GM19455 (cell line): ENCODE data around the gene ZC2HC1C.

Experiments
- ATAC-seq: cut with Tn5 transposase; IDR thresholded peaks from one replicate; pipeline ENCODE4 v1.9.1; 2021; ENCODE audit not compliant: unreplicated experiment

ZC2HC1C gene, protein sequence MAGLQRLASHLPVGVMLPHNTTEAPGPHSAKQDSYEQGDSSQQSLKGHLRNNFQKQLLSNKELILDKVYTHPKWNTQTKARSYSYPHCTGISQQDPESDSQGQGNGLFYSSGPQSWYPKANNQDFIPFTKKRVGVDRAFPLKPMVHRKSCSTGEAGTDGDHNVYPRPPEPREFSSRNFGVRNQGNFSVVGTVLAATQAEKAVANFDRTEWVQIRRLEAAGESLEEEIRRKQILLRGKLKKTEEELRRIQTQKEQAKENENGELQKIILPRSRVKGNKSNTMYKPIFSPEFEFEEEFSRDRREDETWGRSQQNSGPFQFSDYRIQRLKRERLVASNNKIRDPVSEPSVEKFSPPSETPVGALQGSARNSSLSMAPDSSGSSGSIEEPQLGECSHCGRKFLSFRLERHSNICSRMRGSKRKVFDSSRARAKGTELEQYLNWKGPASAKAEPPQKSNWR

DNA sequence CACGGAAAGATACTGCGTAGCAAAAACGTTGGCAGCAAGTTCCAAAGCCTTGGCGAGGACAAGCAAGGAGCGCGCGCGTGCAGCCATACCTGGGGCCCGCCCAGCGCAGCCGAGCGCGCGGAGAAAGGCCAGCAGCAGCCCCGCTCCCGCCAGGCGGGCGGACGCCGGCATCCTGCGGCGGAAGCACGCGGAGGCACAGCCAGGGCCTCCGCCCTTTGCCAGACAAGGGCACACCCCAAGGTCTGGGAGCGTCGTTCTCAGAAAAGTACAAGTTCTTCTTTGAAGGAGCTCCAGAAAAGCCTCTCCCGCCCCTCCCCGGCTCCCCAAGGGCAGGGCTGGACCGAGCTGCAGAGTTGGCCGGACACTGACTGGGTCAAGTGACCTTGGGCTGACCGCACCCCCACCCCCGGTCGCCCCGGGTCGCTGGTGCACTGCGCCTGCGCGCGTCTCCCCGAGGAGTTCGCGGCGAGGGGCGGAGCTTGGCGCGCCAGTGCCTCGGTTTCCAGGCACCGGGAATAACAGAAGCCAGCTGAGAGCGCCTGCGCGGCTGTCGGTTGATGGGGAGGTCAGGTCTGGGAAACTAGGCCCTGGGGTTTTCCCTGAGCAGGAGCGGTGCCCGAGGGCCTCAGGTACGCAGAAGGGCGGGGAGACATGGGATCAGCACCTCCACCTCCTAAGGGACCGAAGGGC, at the start of gene ZC2HC1C:
TSS of gene ZC2HC1C (plus strand) at position 521 of the 690 bp plus-strand sequence. CDS start 933 bp downstream, outside the sequence.
- ATAC-seq = peak; percentile 89

DNA sequence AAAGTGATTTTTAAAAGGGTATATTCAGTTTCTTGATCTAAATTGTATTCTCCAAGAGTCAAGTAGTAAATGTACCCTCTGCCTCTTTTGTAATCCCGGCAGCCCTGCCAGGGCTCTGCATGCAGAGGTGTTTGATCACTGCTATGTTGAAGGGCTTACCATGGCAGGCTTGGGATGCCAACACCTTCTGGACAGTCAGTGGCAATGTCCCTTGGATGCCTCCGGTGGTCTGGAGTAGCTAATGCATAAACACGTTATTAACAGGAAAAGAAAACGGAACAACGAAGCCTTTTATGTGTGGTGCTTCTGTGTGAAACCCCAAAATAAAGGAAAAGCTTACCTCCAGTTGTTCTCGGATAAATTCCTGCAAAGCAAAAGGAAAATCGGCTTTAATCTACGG, 46.8 kb upstream of the ZC2HC1C start:
- no peak for ATAC-seq

DNA sequence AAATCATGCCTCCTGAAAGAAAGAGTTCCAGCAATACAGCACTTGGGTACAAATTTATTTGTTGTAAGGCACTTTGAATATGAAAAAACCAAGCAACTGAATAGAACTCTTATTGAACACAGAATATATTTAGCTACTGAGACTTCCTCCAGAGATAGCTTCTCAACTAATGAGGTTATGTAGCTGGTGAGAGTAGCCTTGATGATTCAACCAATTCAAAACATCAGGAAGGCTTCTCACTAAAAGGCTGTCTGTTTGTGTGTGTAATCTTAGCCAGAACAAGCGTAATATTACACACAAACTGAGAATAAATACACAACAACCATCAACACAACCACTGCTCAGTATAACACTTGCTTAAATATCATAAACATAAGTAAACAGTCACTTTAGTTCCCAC, 46.3 kb upstream of the ZC2HC1C start:
- no peak for ATAC-seq

DNA sequence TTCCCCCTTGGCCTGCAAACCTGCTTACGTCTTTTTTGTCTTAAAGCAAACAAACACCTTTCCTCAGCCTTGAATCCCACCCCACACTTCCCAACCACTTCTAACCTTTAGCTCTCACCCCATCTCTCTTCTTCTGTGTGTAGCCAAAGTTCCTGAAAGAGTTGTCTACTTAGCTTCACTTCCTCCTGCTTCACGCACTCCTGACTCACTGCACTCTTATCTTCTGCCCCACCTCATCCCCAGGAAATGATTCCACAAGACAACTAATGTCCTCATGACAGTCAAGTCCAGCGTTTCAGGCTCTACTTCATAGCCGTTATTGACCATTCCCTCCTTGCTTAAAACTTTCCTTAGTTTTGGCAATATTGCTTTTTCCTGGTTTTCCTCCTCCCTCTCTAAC, 44.4 kb upstream of the ZC2HC1C start:
- no peak for ATAC-seq

DNA sequence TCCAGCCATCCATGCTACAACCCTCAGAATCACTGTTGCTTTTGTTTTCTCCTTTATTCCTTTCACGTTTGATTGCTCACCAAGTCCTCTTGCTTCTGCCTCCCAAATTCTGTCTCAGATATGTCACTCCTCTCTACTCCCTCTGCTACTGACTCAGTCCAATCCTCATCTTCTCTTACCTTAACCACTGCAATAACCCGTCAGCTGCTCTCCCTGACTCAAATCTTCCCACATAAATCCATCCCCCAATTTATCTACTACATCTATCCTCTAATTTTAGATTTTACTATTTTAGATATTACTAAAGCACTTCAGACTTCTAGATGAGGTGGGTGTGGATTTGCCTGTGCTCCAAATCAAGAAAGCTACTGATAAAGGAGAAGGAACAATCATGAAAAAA, 43.6 kb upstream of the ZC2HC1C start:
- no peak for ATAC-seq

DNA sequence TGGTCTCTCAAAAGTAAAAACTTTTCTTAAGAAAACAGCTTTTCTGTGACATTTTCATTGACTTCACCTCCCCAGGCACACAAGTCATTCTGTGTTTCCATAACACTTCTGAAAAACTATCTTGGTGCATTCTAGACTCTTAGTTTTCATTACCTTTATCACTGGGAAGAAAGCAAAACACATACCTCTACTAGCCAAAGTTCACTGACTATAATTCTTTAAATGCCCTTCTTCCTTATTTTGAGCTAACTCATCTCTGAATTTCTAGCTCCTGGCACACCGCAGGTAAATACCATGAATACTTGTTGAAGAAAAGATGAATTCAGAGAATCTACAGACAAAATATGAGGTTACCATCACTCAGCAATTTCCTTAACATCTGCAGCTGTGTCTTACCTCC, 39.3 kb upstream of the ZC2HC1C start:
- no peak for ATAC-seq

DNA sequence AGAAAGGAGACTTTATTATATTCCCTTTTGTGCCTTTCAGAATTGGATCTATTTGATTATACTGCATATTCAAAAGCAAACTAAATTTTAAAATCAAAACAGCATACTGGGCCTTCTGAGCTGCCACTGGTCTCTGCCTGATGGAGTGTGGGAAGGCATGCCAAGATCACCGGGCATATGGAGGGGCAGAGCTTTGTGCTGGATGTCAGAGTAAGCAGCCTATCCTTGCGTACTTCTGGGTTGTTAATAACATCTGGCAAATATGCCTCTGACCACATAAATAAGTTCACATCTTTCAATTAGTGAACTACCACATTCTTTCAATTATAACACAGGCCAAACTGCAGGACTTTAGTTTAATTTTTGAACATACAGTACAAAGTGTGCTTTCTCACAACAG, 36.5 kb upstream of the ZC2HC1C start:
- no peak for ATAC-seq

DNA sequence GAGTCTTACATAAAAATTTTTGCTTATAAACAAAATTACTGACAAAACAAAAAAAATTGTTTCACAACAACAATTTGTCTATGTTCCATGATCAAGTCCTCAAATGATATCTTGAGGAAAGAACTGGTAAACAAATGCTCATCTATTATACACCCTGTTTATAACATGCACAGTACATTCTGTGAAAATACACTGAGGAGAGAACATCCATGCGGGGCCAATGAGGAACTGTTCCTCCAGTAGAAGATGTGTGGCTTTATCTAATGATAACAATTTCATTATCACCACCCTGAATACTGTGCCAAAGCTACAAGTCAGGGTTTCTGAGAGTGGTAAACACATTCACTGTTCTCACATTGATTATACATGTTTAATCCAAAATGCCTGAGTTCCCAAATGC, 28.9 kb upstream of the ZC2HC1C start:
- no peak for ATAC-seq

DNA sequence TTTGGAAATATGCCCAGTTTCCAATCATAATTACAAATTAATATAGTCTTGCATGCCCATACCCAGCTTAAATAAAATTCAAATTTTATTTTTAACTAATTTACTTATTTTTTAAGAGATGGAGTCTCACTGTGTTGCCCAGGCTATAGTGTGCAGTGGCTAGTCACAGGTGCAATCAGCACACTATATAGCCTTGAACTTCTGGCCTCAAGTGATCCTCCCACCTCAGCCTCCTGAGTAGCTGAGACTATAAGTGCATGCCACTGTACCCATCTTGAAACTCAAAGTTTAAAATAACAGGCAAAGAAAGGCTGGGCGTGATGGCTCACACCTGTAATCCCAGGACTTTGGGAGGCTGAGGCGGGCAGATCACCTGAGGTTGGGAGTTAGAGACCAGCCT, 28.5 kb upstream of the ZC2HC1C start:
- no peak for ATAC-seq

DNA sequence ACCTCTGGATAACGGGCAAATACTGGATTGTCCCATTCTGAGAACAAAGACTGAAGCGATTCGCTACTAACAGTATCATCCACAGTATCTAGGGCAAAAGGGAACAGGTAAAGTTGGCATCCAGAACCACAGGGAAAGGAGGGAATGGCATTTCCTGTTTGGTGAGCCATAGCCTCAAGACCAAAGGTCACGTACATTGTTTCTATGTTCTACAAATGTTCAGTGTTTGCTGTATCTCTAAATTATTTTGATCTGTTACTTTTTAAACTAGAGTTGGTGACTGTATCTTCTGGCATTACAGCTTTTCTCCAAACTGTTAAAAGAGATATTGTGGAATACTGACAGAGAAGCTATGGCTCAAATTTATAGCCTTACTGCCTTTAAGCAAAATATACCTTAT, 27.8 kb upstream of the ZC2HC1C start:
- no peak for ATAC-seq

DNA sequence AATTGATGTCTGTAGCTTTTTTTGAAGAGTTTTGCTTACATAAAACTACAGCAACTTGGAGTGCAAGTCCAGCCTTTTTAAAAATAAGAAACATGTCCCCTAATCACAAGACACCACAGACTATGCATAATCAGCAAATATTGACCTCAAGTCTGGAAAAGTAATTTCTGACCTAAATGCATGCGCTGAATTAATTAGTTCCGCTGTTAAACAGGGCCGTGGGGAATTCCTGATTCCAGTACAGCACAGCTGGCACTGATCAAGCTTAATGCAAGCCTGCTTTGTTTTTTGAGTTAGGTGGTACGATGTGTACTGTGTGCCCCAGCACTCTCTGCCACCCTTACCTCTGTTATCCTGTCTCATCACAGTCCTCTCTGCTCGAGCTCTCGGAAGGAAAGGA, 27.4 kb upstream of the ZC2HC1C start:
- no peak for ATAC-seq

DNA sequence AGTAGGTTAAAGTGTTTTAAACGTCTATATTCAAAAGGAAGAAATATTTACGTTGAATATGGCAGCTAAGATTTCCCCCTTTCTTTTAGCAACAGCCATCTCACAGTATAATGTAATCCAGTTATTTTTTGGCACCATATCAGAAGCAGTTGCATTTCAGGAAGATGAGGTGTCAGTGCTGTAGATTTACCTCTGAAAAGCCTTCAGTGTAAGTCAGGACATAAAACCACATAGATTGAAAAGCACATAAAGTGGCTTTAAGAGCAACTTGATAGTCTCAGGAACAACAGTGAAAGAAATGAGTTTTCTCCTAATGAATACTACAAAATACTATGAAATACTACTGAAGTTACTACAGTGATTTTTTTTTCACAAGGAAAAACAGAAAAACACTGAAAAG, 25.1 kb upstream of the ZC2HC1C start:
- no peak for ATAC-seq

DNA sequence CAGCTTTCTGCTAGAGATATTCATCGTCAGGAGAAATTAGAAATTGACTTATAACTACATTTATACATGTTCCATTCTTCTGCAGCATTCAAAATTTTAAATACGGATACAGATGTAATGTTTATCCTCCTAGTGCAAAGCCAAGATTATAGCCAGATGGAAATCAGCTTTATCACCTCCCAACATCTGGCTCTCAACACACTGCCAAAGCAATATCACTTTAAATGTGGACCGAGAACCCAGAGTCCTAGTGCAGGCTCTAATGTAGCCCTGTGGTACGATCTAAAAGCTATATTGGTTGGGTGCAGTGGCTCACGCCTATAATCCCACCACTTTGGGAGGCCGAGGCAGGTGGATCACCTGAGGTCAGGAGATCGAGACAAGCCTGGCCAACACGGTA, 24.7 kb upstream of the ZC2HC1C start:
- ATAC-seq = no peak

DNA sequence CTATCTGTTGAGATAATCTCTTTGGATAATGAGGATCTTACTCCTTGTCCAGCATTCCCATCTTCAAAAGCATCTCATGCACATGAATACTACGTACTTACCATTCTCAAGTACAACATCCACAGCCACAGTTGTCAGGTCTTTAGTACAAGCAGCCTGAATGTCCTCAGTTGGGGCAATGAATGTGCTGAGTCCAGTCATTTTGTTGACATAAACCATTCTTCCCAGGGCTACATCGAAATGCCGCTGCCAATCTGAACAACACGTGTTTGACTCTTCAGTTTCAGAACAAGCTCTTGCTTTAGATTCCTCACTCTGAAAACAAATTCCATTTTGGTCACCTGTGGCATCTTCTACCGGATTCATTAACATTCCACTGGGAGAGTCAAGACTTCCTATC, 23.2 kb upstream of the ZC2HC1C start:
- ATAC-seq = no peak

DNA sequence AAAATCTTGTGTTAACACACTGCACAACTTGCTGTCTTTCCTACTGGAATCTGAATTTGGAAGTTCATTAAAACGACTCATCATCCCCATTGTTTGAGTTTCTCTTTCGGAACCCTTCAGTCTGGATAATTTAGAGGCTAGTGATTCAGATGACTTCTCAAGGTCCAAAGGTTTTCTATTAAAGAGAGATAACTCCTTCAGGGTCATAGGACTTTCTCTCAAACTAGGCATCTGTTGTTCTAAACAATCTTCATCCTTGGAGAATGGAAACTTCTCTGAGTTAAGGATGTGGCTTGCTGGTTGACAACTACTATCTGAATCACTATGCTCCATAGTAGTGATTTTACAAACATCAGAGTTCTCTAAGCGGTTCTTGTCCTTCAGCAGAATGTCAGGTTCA, 22.5 kb upstream of the ZC2HC1C start:
- no peak for ATAC-seq

DNA sequence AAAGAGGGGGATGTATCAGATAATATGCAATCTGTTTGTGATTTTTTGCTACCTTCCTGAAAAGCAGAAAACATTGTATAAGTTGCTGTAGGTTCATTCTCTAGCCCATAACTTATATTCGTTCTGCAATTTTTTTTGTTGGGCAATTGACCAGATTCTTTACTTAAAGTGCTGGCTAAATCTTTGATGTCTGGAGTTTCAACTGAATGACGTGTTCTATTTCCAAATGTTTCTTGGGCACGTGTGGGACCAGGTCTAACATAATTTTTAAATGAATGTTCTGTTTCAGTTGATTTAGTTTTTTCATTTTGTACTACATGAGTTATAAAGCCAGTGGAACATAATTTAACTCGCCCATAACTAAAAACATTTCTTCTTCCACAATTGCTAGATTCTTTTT, 21.9 kb upstream of the ZC2HC1C start:
- no peak for ATAC-seq

DNA sequence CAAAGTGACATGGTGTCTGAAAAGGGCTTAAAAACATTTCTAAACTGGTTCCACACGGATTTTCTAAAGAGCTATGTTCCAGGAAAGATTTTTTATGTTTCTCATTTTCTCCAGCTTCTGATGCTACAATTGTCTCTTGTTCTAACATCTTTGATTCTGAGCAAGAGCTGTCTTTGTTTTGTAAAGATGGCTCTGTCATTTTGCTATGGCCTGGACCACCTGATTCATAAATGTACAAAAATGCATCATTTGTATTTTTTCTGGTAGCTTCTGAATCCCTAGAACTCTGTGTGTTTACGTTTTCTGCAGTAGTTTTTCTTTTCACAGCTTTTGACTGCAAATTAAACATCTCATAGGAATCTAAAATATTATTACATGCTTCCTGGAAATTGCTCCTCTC, 21.3 kb upstream of the ZC2HC1C start:
- ATAC-seq = no peak

DNA sequence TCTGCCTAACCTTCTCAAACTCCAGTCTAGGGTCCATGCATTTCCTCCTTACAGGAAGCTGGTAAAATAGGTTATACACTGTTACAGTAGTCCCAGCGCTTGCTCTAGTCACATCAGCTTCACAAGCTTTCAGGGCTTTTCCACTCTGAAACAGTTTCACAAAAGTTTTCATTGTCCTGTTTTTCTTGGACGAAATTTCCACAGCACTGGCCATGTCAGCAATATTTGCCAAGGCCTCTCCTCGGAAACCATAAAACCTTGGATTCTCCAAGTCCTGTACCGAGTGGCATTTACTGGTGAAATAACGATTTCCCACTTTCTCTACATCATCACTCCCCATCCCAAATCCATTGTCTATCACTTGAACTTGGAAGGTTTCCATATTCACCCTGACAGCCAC, 20.3 kb upstream of the ZC2HC1C start:
- ATAC-seq = no peak

DNA sequence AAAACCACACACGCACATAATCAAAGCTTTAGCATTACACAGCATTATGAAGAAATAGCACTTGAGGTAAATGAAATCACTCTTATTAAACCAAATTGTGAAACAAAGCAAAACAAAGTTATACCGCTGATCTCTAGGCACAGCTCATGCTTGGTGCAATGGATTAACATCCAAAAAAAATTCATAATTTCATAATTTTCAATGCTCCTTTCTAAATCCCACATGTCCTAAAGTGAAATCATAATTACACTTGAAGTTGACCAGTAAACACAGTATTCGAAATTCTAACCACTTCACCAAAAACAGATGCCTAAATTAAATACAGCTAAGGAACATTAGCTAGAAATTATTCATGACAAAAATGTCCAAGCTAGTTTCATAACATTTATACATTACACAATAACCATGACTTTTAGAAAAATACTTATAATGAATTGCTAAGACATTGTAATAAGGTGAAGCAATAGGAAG, 19.7 kb upstream of the ZC2HC1C start:
- no peak for ATAC-seq

DNA sequence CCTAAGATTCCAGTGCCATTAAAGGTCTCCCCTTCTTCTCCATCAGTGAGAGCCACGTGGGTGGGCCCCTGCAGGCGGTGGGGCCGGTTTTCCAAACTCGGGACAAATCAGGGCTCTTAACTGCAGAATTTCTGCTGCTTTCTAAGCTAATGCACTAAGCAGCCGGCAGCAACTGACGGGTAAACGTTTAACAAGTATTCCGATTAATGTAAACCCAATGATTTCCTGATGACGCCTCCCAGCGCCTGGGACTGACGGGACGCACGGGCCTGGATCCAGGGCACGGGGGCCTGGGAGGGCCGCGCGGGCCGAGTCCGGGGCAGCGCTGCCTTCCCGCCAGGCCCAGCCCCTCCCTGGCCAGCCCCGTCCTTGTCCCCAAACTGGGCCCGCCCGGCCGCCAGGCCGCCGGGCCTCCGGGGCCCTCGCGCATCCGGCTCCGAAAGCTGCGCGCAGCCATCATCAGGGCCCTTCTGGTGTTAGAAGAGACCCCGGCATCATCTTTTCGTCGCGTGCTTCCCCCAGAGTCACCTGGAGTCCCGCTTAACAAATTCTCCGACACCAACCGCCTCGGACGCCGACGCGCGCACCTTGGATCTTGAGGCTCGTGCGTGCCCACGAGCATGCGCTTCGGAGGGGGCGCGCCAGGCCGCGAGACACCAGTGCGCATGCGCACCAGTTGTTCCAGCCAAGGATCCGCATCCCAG, 18.4 kb upstream of the ZC2HC1C start, which contains the start of gene MLH3:
TSS of gene MLH3 (minus strand) at position 616 of the 704 bp plus-strand sequence. CDS start 1,812 bp downstream, outside the sequence.
- ATAC-seq = peak; percentile 88

DNA sequence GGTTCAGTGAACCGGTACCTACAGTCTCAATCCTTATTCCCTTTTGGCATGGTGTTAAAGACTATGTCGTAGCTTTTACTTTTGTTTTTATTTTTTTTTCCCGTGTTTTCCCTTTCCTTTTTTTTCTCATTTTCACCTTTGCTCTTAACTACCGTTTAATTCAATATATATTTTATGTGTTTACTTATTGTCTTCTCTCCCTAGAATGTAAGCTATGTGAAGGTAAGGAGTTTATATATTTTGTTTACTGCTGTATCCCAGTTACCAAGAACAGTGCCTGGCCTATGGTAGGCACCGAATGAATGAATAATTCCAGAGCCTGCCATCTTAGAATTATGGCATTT, 17.9 kb upstream of the ZC2HC1C start:
- ATAC-seq = no peak
